Cerebellar cortex (tissue), 1 donor: ENCODE measurements around the gene ONECUT3.

ENCODE experiments used
- DNase-seq: peaks from one replicate; pipeline ENCODE4 v3.0.0-alpha.2; 2015; ENCODE audit warnings: low spot score

Gene ONECUT3

DNA sequence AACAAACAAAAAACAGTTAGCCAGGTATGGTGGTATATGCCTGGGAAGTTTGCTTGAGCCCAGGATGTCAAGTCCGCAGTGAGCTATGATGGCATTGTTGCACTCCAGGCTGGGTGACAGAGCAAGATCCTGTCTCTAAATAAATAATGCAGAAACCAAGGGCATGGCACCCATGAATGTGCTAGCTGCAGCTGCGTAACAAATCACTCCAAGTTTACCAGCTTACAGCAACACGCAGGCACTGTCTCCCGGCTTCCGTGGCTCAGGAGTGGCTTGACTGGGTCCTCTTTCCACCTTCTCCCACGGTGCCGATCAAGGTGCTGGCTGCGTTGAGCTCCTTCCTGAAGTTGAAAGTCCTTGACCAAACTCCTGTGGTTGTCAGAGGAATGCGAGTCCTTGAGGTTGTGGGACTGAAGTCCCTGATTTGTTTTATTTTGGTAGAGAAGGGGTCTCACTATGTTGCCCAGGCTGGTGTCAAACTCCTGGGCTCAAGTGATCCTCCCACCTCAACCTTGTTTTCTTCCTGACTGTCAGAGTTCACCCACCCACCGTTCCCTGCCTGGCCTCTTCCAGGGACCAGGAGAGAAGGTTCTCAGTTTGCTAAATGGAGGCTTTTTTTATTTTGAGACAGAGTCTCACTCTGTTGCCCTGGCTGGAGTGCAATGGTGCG is 13.2 kb upstream of the ONECUT3 start:
- DNase-seq: no peak

- DNase-seq: no peak
Observed at GRCh38 chr19:1742989-1743696, 10.2 kb upstream of the ONECUT3 start.

DNA sequence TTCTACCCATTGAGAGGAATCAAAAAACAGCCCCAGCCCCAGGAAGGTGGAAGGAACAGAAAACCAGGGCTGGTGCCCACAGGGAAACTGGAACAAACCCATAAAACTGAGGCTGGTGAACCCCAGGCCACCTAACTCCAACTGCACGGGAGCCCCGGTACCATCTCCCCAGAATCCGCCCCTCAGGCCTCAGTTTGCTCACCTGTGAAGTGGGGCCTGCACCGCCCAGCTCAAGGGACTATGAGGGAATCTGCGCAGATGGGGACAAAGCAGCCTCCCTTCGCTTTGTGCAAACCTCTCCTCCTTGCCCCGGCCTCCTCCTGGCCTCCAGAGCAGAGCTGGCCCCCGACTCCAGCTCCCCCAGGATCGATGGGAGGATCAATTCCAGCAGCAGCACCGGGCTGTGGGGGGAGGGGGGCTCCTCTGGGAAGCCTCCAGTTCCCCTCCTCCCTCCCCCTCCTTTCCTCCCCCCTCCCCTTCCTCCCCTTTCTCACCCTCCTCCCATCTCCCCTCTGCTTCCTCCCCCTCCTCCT is 9.1 kb upstream of the ONECUT3 start:
- DNase-seq: no peak

DNA sequence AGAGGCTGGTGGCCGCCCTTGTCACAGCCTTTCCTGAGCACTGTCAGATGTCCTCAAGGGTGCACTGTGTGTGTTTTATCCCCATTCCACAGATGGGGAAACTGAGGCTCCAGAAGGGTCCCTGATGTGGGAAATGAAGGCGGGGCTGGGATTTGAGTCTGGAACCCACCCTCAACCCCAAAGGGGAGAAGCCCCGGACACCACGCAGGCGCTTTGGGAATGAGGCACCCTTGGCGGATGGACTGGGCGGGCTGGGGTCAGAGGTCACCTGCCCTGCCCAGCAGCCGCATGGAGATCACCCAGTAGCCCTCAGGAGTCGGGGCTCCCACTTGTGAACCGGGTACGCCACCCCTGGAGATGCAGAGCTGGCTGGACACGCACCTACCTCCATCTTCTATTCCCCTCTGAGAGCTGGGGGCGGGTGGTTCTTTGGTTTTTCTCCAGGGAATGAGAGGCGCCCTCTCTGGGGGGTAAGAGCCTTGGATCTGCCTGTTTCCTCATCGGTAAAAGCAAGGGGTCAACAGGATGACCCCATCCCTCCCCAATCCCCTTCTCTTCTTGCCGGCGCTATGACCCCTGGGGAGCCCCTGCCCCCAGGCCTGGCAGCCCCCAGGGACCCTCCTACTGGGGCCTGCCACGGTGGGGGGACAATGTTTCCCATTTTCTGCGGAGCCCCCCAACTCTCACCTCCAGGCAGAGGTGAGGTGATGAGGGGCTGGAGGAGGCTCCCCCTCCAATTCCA is 8.3 kb upstream of the ONECUT3 start:
- DNase-seq: no peak

DNA sequence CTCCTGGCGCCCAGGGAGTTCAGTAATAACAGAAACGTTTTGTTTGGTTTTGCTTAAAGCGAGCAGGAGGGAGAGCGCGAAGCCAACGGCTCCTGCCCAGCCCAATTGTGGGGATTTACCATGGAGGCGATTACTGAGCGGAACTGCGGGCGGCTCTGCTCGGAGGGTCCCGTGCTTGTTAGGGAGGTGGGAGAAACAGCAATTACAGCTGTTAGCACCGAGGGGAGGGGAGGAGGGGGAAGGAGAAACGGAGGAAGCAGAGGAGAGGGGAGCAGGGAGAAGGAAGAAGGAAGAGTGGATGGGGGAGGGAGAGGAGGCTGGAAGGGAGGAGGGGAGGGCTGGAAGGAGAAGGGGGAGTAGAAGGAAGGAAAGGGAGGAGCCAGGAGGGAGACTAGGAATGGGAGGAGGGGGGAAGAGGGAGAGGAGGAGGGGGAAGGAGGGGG is 7.7 kb upstream of the ONECUT3 start:
- DNase-seq: no peak

DNA sequence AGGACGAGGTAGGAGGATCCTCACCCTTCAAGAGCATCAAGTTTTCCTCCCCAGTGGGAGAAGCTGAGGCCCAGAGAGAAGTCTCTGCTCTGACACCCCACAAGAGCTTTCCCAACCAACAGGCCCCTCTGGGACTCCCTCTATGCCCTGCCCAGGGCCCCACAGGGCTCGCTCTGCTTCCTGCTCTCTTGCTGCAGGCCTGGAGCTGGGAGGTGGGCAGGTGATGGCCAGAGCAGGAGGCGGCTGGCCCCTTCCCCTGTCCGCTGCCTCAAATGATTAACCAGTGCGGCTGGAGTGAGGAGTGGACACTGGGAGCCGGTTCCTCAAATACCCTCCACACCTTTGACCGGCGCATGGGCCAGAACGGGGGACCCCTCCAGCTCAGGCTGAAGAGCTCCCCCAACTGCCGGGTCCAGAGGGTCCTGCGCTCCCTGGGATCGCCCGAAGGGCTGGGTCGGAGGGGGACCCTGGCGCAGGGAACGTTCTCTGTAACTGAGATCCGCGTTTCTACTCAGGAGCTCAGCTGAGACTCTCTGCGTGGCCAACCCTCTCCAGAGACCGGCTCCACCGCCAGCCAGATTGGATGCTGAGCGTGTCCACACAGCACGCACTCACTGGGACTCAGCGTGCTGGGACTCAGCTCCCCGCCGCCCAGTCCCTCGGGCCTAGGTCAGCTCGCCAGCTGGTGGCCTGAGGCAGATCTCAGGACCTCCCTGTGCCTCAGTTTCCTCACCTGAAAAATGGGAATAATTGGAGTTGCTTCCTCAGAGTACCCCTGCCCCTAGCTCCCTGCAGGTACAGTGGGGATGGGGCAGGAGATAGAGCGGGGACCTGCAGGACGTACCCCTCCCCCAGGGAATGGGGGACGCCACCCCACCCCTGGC is 6.7 kb upstream of the ONECUT3 start:
- peak; percentile 24 for DNase-seq

- peak; percentile 29 for DNase-seq
Observed at GRCh38 chr19:1747285-1748114, 5.8 kb upstream of the ONECUT3 start.

GRCh38 chr19:1748115-1748872 is 5.0 kb upstream of the ONECUT3 start:
- DNase-seq: no peak

DNA sequence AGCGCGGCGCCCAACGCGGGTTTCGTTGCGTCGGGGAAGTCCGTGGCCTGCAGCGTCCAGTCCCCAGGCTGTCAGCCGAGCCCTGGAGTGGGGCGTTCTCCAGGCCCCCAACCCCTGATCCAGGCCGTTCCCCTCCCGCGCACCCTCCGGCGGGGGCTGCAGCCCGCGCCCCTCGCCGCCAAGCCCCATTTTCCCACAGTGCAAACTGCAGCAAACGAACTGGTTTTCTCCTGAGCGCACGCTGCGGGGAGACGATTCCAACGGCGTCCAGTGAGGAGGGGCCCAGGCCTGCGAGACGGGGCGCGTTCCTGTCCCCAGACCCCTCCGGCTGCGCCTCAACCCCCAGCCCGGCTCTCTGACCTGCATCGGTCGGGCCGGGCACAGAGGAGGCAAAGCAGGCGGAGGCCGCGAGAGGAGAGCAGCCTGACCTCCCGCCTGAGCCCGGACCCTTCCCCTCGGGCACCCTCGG is 4.4 kb upstream of the ONECUT3 start:
- no peak for DNase-seq

- DNase-seq: no peak
Observed at GRCh38 chr19:1749373-1750342, 3.6 kb upstream of the ONECUT3 start.

- no peak for DNase-seq
Observed at GRCh38 chr19:1750343-1751021, 2.8 kb upstream of the ONECUT3 start.

DNA sequence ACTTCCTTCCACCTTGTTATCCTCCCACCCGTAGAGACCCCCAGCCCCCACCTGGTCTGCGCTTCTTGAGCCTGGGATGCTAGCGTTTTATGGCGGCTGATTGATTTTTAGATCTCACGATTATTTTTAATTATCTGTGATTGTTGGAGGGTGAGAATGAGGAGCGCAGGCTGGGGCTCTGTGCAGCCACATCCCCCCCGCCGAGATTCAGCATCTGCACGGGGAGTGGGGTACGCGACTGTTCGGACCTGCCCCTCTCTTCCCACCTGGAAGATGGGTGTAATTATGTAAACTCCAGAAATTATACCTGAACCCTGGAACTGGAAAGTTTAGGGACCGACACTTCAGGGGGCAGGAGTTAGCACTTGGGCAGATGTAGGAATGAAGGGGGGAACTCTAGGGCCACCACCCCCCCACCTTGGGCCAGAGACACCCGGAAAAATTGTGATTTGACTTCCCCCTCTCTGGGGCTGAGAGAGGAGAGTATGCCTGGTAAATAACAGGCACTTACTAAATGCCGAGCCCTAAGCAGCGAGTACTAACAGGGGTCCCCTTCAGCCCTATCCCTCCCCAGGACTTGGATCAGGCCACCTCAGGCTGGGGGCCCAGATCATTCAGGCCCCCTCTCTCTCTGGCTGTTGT is 1.8 kb upstream of the ONECUT3 start:
- DNase-seq: no peak

GRCh38 chr19:1752009-1752756 is 1.1 kb upstream of the ONECUT3 start:
- DNase-seq: no peak

DNA sequence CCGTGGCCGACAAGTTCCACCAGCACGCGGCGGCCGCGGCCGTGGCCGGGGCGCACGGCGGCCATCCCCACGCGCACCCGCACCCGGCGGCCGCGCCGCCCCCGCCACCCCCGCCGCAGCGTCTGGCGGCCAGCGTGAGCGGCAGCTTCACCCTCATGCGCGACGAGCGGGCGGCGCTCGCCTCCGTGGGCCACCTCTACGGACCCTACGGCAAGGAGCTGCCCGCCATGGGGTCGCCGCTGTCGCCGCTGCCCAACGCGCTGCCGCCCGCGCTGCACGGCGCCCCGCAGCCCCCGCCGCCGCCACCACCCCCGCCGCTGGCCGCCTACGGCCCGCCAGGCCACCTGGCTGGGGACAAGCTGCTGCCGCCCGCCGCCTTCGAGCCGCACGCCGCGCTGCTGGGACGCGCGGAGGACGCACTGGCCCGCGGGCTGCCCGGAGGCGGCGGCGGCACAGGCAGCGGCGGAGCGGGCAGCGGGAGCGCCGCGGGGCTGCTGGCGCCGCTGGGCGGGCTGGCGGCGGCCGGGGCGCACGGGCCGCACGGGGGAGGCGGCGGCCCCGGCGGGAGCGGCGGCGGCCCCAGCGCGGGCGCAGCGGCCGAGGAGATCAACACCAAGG is 821 bp downstream of the ONECUT3 start:
- DNase-seq: no peak

- no peak for DNase-seq
Observed at GRCh38 chr19:1754636-1755466, 1.5 kb downstream of the ONECUT3 start.
